HG03175 (cell line): ENCODE data around the gene OMG.
"Not testable (repeated sequence)": the region's sequence is repeated elsewhere in the genome, so short reads cannot be mapped to it uniquely, and the experiment has no call there.

Experiments
- ATAC-seq: cut with Tn5 transposase; IDR thresholded peaks from one replicate; pipeline ENCODE4 v1.9.1; 2021; ENCODE audit warnings: mild to moderate bottlenecking, moderate library complexity; ENCODE audit not compliant: unreplicated experiment

OMG gene

GRCh38 chr17:31269036-31269577 is 27.9 kb downstream of the OMG start:
- no peak for ATAC-seq

GRCh38 chr17:31266042-31266441 is 31.0 kb downstream of the OMG start:
- no peak for ATAC-seq

- ATAC-seq: not testable (repeated sequence)
Measured at GRCh38 chr17:31262923-31263322, 34.1 kb downstream of the OMG start.

- no peak for ATAC-seq
Measured at GRCh38 chr17:31261601-31262000, 35.4 kb downstream of the OMG start.

GRCh38 chr17:31260151-31260550 is 36.9 kb downstream of the OMG start:
- ATAC-seq: no peak

GRCh38 chr17:31256936-31257335 is 40.1 kb downstream of the OMG start:
- ATAC-seq: no peak

GRCh38 chr17:31254654-31255053 is 42.4 kb downstream of the OMG start:
- ATAC-seq: no peak

GRCh38 chr17:31252741-31253140 is 44.3 kb downstream of the OMG start:
- ATAC-seq: no peak

- ATAC-seq: no peak
Measured at GRCh38 chr17:31251970-31252328, 45.1 kb downstream of the OMG start.

- ATAC-seq: no peak
Measured at GRCh38 chr17:31251105-31251969, 45.7 kb downstream of the OMG start.

- ATAC-seq: no peak
Measured at GRCh38 chr17:31250229-31250628, 46.8 kb downstream of the OMG start.

GRCh38 chr17:31249835-31250141 is 47.3 kb downstream of the OMG start:
- no peak for ATAC-seq

GRCh38 chr17:31248986-31249834 is 47.8 kb downstream of the OMG start:
- ATAC-seq: no peak
